ENCODE data around the gene PACRG. TPM values are rescaled to one million over a fixed set of nuclear protein-coding genes. Genes with fewer than 3 reads are reported as not detected.

The PACRG gene
- total RNA-seq, 1 donor from 2014 or later = 7.3 TPM

- no peak for FAIRE-seq
These were observed 129.6 kb downstream of the PACRG start for GRCh38 chr6:162857326-162857725.

GRCh38 chr6:162862462-162862861 lies 134.7 kb downstream of the PACRG start:
- no peak for DNase-seq (ENCODE audit: low spot score in 2 of 2)
- no peak for FAIRE-seq

More at GRCh38 chr6:162857326-162857725, 129.6 kb downstream of the PACRG start:
- DNase-seq (ENCODE audit: low spot score in 2 of 2) = no peak

- FAIRE-seq = no peak
These were observed 135.2 kb downstream of the PACRG start for GRCh38 chr6:162862941-162863340.

GRCh38 chr6:162863821-162864220 lies 136.0 kb downstream of the PACRG start:
- FAIRE-seq (no peak), DNase-seq (ENCODE audit: low spot score in 2 of 2) (no peak)

More at GRCh38 chr6:162862941-162863340, 135.2 kb downstream of the PACRG start:
- no peak for DNase-seq (ENCODE audit: low spot score in 2 of 2)

GRCh38 chr6:162864911-162865310 lies 137.1 kb downstream of the PACRG start:
- FAIRE-seq (no peak), DNase-seq (ENCODE audit: low spot score in 2 of 2) (no peak)

GRCh38 chr6:162866656-162867055 lies 138.9 kb downstream of the PACRG start:
- DNase-seq (ENCODE audit: low spot score in 2 of 2) = no peak
- FAIRE-seq = no peak

- DNase-seq (ENCODE audit: low spot score in 2 of 2) (no peak), FAIRE-seq (no peak)
These were observed 140.6 kb downstream of the PACRG start for GRCh38 chr6:162868397-162868796.

- FAIRE-seq (no peak), DNase-seq (ENCODE audit: low spot score in 2 of 2) (no peak)
These were observed 144.2 kb downstream of the PACRG start for GRCh38 chr6:162871966-162872365.

- DNase-seq (ENCODE audit: low spot score in 2 of 2) = no peak
These were observed 145.8 kb downstream of the PACRG start for GRCh38 chr6:162873537-162873936.

GRCh38 chr6:162875070-162875469 lies 147.3 kb downstream of the PACRG start:
- DNase-seq (ENCODE audit: low spot score in 2 of 2) (no peak), FAIRE-seq (no peak)

More at GRCh38 chr6:162873537-162873936, 145.8 kb downstream of the PACRG start:
- FAIRE-seq = no peak

GRCh38 chr6:162882801-162883481 lies 155.2 kb downstream of the PACRG start:
- DNase-seq (ENCODE audit: low spot score in 2 of 2) (no peak), FAIRE-seq (no peak)

- no peak for DNase-seq (ENCODE audit: low spot score in 2 of 2)
- FAIRE-seq = no peak
These were observed 160.4 kb downstream of the PACRG start for GRCh38 chr6:162887981-162888689.

GRCh38 chr6:162889303-162889702 lies 161.5 kb downstream of the PACRG start:
- DNase-seq (ENCODE audit: low spot score in 2 of 2) = no peak
- no peak for FAIRE-seq

- FAIRE-seq (no peak), DNase-seq (ENCODE audit: low spot score in 2 of 2) (no peak)
These were observed 170.2 kb downstream of the PACRG start for GRCh38 chr6:162898011-162898410.

- FAIRE-seq (no peak), DNase-seq (ENCODE audit: low spot score in 2 of 2) (no peak)
These were observed 171.4 kb downstream of the PACRG start for GRCh38 chr6:162899148-162899547.

- no peak for DNase-seq (ENCODE audit: low spot score in 2 of 2)
- no peak for FAIRE-seq
These were observed 172.7 kb downstream of the PACRG start for GRCh38 chr6:162900503-162900902.

- DNase-seq (ENCODE audit: low spot score in 2 of 2) (no peak), FAIRE-seq (no peak)
These were observed 176.4 kb downstream of the PACRG start for GRCh38 chr6:162904069-162904663.

- FAIRE-seq (no peak), DNase-seq (ENCODE audit: low spot score in 2 of 2) (no peak)
These were observed 178.7 kb downstream of the PACRG start for GRCh38 chr6:162906479-162906878.

GRCh38 chr6:162907876-162908481 lies 180.2 kb downstream of the PACRG start:
- FAIRE-seq (no peak), DNase-seq (ENCODE audit: low spot score in 2 of 2) (no peak)

GRCh38 chr6:162913206-162913605 lies 185.4 kb downstream of the PACRG start:
- FAIRE-seq (no peak), DNase-seq (ENCODE audit: low spot score in 2 of 2) (no peak)

GRCh38 chr6:162917506-162917905 lies 189.7 kb downstream of the PACRG start:
- DNase-seq (ENCODE audit: low spot score in 2 of 2) (no peak), FAIRE-seq (no peak)

Data from frontal cortex (tissue), 4 donors.